Measurements from ENCODE around the gene EGFR.

DNA sequence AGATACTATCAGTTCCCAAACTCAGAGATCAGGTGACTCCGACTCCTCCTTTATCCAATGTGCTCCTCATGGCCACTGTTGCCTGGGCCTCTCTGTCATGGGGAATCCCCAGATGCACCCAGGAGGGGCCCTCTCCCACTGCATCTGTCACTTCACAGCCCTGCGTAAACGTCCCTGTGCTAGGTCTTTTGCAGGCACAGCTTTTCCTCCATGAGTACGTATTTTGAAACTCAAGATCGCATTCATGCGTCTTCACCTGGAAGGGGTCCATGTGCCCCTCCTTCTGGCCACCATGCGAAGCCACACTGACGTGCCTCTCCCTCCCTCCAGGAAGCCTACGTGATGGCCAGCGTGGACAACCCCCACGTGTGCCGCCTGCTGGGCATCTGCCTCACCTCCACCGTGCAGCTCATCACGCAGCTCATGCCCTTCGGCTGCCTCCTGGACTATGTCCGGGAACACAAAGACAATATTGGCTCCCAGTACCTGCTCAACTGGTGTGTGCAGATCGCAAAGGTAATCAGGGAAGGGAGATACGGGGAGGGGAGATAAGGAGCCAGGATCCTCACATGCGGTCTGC, 162.2 kb downstream of the EGFR start:
- TF ChIP-seq, protein P1, sequence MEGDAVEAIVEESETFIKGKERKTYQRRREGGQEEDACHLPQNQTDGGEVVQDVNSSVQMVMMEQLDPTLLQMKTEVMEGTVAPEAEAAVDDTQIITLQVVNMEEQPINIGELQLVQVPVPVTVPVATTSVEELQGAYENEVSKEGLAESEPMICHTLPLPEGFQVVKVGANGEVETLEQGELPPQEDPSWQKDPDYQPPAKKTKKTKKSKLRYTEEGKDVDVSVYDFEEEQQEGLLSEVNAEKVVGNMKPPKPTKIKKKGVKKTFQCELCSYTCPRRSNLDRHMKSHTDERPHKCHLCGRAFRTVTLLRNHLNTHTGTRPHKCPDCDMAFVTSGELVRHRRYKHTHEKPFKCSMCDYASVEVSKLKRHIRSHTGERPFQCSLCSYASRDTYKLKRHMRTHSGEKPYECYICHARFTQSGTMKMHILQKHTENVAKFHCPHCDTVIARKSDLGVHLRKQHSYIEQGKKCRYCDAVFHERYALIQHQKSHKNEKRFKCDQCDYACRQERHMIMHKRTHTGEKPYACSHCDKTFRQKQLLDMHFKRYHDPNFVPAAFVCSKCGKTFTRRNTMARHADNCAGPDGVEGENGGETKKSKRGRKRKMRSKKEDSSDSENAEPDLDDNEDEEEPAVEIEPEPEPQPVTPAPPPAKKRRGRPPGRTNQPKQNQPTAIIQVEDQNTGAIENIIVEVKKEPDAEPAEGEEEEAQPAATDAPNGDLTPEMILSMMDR (IDR thresholded peaks at IDR 0.05), result peak in 2 of 4 experiments; percentile 53 to 56
- peak; percentile 95 for TF ChIP-seq POLR2AphosphoS5 (IDR thresholded peaks at IDR 0.05)

Data from prostate gland (tissue), 2 donors.